Brain microvascular endothelial cell (primary cell): Measurements from ENCODE around the gene CHRNE.

ENCODE experiments used
- DNase-seq: peaks from one replicate; pipeline ENCODE4 v3.0.0-alpha.2; 2020
- H3K27ac ChIP-seq: fragments of 250-450 bp; sonication (Bioruptor Pico); 2 replicates; pipeline ENCODE4 v1.5.1; 2020; ENCODE audit warnings: mild to moderate bottlenecking, moderate library complexity
- H3K27me3 ChIP-seq: fragments of 250-450 bp; sonication (Bioruptor Pico); replicated peaks from 2 replicates; pipeline ENCODE4 v1.5.1; 2020; ENCODE audit warnings: mild to moderate bottlenecking
- H3K36me3 ChIP-seq: fragments of 250-450 bp; sonication (Bioruptor Pico); replicated peaks from 2 replicates; pipeline ENCODE4 v1.5.1; 2020; ENCODE audit warnings: mild to moderate bottlenecking
- H3K4me3 ChIP-seq: 2 replicates; pipeline ENCODE4 v1.5.1; 2011; ENCODE audit warnings: low read depth, mild to moderate bottlenecking, control low read depth, low read length, moderate library complexity
- CTCF ChIP-seq: IDR thresholded peaks from 2 replicates; pipeline ENCODE4 v1.5.1; 2011; ENCODE audit warnings: low read depth, mild to moderate bottlenecking, moderate library complexity, low read length, control low read depth, inconsistent platforms; ENCODE audit errors: missing control alignments
- in situ Hi-C: cut with HindIII; loops from 2 replicates; pipeline ENCODE4 v1.10.0; 2017; ENCODE audit warnings: low sequenced_read_pairs, low pct_ligation_motif_present

CHRNE gene

DNA sequence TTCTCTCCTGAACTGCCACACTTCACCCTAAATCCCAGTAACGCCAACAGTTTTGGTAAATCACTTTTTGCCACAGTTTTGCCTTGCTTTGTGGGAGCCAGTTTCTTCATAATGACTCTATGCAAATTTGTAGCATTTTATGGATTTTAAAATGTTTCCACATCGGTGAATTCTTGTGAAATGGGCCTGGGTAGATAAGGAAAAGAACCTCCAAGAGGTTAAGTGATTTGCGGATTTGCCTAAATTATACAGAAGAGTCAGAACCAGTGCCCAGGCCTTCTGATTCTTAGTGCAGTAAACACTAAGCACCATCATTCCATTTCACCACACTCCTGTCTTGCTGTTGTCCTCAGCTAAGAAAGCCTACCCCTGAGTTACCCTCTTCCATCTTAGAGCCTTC, 51.8 kb downstream of the CHRNE start:
- TF ChIP-seq CTCF, result no peak
- in situ Hi-C loops, result no loop called here
- no peak overlapping the region for H3K4me3 ChIP-seq
- DNase-seq, result no peak
- H3K27ac ChIP-seq, result no peak overlapping the region
- no peaks in the 10 kb centered on the region for H3K27me3 ChIP-seq
- no peaks in the 10 kb centered on the region for H3K36me3 ChIP-seq

GRCh38 chr17:4850246-4850645, 52.7 kb downstream of the CHRNE start:
- H3K27me3 ChIP-seq, result no peaks in the 10 kb centered on the region
- TF ChIP-seq CTCF, result no peak
- H3K27ac ChIP-seq, result no peak overlapping the region

DNA sequence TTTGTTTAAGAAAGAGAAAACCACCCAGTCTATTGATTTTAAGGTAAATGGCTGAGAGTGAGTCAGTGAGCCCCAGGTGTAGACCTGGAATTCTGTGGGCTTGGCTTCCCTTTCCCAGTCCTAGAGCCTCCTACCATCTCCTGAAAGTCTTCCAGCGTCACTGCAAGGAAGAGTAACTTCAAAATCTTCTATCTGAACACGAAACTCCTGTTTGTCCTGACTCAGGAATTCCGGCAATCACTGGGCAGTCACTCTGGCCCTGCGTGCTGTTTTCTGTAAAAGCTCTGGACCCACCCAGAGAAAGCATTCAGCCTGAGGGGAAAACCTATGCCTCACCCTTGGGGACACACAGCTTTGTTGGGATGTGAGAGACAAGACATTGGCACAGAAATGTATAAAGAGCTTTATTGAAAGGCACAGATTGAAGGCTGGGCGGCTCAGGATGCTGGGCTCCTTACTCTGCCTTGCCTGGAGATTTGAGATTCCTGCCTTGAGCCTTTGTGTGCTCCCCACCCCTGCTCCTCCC, 53.8 kb downstream of the CHRNE start:
- in situ Hi-C loops, result no loop called here
- H3K4me3 ChIP-seq, result no peak overlapping the region
- no peak for TF ChIP-seq CTCF
- no peaks in the 10 kb centered on the region for H3K36me3 ChIP-seq
- no peak overlapping the region for H3K27ac ChIP-seq
- DNase-seq, result no peak
- H3K27me3 ChIP-seq, result no peaks in the 10 kb centered on the region

More at GRCh38 chr17:4850246-4850645, 52.7 kb downstream of the CHRNE start:
- no peaks in the 10 kb centered on the region for H3K36me3 ChIP-seq
- in situ Hi-C loops, result no loop called here
- H3K4me3 ChIP-seq, result no peak overlapping the region
- no peak for DNase-seq
